Hepatocyte (in vitro differentiated cells): Measurements from ENCODE around the gene PRDM16. TPM values are rescaled to one million over a fixed set of nuclear protein-coding genes. Genes with fewer than 3 reads are reported as not detected.

Experiments
- DNase-seq: peaks from one replicate; pipeline ENCODE4 v3.0.0-alpha.2; 2016; ENCODE audit warnings: low spot score
- H2AFZ ChIP-seq: fragments of 200-600 bp; sonication (generic); 2 replicates; pipeline ENCODE4 v1.6.0; 2016; ENCODE audit warnings: antibody characterized with exemption, mild to moderate bottlenecking
- H3K27ac ChIP-seq: fragments of 200-600 bp; sonication (generic); 2 replicates; pipeline ENCODE4 v1.5.1; 2016; ENCODE audit warnings: mild to moderate bottlenecking
- H3K27me3 ChIP-seq: fragments of 200-600 bp; sonication (generic); 2 replicates; pipeline ENCODE4 v1.6.1; 2016
- H3K36me3 ChIP-seq: fragments of 200-600 bp; sonication (generic); replicated peaks from 2 replicates; pipeline ENCODE4 v1.5.1; 2016; ENCODE audit warnings: low read depth; ENCODE audit not compliant: insufficient read depth
- H3K4me1 ChIP-seq: fragments of 200-600 bp; sonication (generic); 2 replicates; pipeline ENCODE4 v1.5.1; 2016; ENCODE audit warnings: mild to moderate bottlenecking, moderate library complexity; ENCODE audit not compliant: insufficient read depth
- H3K4me2 ChIP-seq: fragments of 200-600 bp; sonication (generic); 2 replicates; pipeline ENCODE4 v1.6.0; 2016
- H3K4me3 ChIP-seq: fragments of 200-600 bp; sonication (generic); 2 replicates; pipeline ENCODE4 v1.5.1; 2016; ENCODE audit warnings: mild to moderate bottlenecking
- H3K79me2 ChIP-seq: fragments of 200-600 bp; sonication (generic); 2 replicates; pipeline ENCODE4 v1.6.0; 2017; ENCODE audit warnings: mild to moderate bottlenecking
- H3K9me2 ChIP-seq: fragments of 200-600 bp; sonication (generic); replicated peaks from 2 replicates; pipeline ENCODE4 v1.6.0; 2017; ENCODE audit warnings: mild to moderate bottlenecking; ENCODE audit not compliant: insufficient read depth
- H3K9me3 ChIP-seq: fragments of 200-600 bp; sonication (generic); 2 replicates; pipeline ENCODE4 v1.5.1; 2016; ENCODE audit warnings: low read depth, mild to moderate bottlenecking
- H4K20me1 ChIP-seq: fragments of 200-600 bp; sonication (generic); 2 replicates; pipeline ENCODE4 v1.6.0; 2016; ENCODE audit warnings: mild to moderate bottlenecking; ENCODE audit not compliant: insufficient read depth, poor library complexity, severe bottlenecking
- EZH2 ChIP-seq: fragments of 200-600 bp; sonication (generic); IDR thresholded peaks from 2 replicates; pipeline ENCODE4 v1.6.1; 2016; ENCODE audit warnings: antibody characterized with exemption, mild to moderate bottlenecking, borderline replicate concordance
- EZH2phosphoT487 ChIP-seq: fragments of 200-600 bp; sonication (generic); IDR thresholded peaks from one replicate; pipeline ENCODE4 v1.6.1; 2018; ENCODE audit warnings: antibody characterized with exemption, mild to moderate bottlenecking, low read depth, moderate library complexity; ENCODE audit not compliant: unreplicated experiment, severe bottlenecking
- WGBS: methylation state at CpG from one replicate; pipeline ENCODE4 v1.1.6; 2016; ENCODE audit warnings: low lambda C conversion rate; ENCODE audit errors: missing lambda C conversion rate; 5-methylcytosine and 5-hydroxymethylcytosine counted together
- polyA plus RNA-seq: library from polyadenylated mRNA; unstranded; fragments of >200 nt; fragmentation: Nextera tagmentation; extraction: Ambion mirVana; gene quantifications from 2 replicates; pipeline ENCODE4 v1.2.1, GENCODE V29; 2016
- total RNA-seq: library from RNA; depleted of rRNA; stranded (reverse); fragments of >200 nt; gene quantifications from 2 replicates; pipeline ENCODE4 v1.2.3, GENCODE V29; 2014
- TF ChIP-seq, protein P1 (sequence below): fragments of 200-600 bp; sonication (generic); IDR thresholded peaks from 2 replicates; pipeline ENCODE4 v1.5.1; 2016; ENCODE audit warnings: antibody characterized with exemption, mild to moderate bottlenecking; ENCODE audit not compliant: poor library complexity

Gene PRDM16
- total and polyA plus RNA-seq, 2 experiments from 2014 or later = 8.1 to 9.9 TPM

DNA sequence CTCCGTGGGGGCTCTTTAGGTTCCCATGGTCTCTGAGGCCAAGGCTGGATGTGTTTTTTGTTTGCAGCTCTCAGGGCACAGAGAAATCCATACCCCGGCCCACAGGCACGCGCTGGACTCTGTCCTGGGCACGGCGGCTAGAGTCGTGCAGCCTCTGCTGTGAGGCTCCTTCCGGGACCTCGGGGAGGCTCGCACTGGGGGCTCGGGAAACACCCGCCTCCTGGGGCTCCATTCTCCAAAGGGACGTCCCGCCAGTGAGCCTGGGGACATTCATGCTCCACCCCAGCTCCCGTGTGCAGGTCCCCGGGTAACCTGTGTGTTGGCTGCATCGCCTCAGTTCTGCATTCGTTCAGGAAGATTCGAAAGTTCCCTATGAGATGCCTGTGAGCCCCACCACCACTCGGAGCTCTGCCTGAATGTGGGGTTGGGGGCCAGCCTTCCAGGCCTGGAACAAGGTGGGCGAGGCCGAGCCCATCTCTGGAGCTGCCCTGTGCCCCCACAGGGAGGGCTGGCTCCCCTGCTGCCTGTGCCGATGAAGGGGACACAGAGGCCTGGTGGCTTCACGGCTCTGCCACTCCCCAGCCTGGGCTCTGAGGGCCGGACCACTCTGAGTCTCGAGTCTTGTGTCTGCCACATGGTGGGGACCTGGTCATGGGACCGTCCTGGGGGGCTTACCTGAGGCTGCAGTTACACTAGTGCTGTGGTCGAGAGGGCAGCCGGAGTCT is 203.5 kb downstream of the PRDM16 start:
- H3K9me3 ChIP-seq = no peaks in the 10 kb centered on the region
- H3K27ac ChIP-seq = no peak overlapping the region
- TF ChIP-seq EZH2phosphoT487 (no peak), EZH2 (no peak)
- TF ChIP-seq, protein P1, sequence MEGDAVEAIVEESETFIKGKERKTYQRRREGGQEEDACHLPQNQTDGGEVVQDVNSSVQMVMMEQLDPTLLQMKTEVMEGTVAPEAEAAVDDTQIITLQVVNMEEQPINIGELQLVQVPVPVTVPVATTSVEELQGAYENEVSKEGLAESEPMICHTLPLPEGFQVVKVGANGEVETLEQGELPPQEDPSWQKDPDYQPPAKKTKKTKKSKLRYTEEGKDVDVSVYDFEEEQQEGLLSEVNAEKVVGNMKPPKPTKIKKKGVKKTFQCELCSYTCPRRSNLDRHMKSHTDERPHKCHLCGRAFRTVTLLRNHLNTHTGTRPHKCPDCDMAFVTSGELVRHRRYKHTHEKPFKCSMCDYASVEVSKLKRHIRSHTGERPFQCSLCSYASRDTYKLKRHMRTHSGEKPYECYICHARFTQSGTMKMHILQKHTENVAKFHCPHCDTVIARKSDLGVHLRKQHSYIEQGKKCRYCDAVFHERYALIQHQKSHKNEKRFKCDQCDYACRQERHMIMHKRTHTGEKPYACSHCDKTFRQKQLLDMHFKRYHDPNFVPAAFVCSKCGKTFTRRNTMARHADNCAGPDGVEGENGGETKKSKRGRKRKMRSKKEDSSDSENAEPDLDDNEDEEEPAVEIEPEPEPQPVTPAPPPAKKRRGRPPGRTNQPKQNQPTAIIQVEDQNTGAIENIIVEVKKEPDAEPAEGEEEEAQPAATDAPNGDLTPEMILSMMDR = no peak
- WGBS = 86% methylated on average over 28 of the region's 29 CpGs
- H3K4me2 ChIP-seq = no peak overlapping the region
- no peaks in the 10 kb centered on the region for H3K36me3 ChIP-seq
- H3K4me1 ChIP-seq = no peaks in the 10 kb centered on the region
- no peak for DNase-seq
- peaks cover 3% of the 10 kb centered on the region for H3K27me3 ChIP-seq
- H4K20me1 ChIP-seq = no peaks in the 10 kb centered on the region
- no peaks in the 10 kb centered on the region for H3K79me2 ChIP-seq
- H3K4me3 ChIP-seq = no peak overlapping the region
- no peaks in the 10 kb centered on the region for H3K9me2 ChIP-seq
- H2AFZ ChIP-seq = no peak overlapping the region

DNA sequence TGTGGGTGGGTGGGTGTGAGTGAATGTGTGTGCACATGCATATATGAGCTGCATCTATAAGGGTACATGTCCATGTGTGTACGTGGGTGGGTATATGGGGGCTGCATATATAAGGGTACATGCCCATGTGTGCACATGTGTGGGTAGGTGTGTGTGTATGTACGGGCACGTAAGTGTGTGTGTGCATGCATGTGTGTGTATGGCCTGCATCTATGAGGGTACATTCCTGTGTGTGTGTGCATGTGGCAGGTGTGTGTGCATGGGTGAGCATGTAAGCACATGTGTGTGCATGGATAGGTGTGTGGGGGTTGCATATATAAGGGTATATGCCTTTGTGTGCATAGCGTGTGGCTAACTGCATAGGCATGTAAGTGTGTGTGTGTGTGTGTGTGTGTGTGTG is 204.4 kb downstream of the PRDM16 start:
- no peaks in the 10 kb centered on the region for H3K36me3 ChIP-seq
- no peak overlapping the region for H3K4me3 ChIP-seq
- no peak overlapping the region for H3K27ac ChIP-seq
- no peaks in the 10 kb centered on the region for H3K79me2 ChIP-seq
- H3K4me1 ChIP-seq = no peaks in the 10 kb centered on the region
- TF ChIP-seq EZH2phosphoT487 (no peak), EZH2 (no peak)
- TF ChIP-seq, protein P1 = no peak
- no peaks in the 10 kb centered on the region for H3K9me2 ChIP-seq
- H3K27me3 ChIP-seq = peaks cover 3% of the 10 kb centered on the region
- no peak overlapping the region for H3K4me2 ChIP-seq
- H3K9me3 ChIP-seq = no peaks in the 10 kb centered on the region
- no peaks in the 10 kb centered on the region for H4K20me1 ChIP-seq
- no peak for DNase-seq
- H2AFZ ChIP-seq = no peak overlapping the region
- 97% methylated on average over 4 of the region's 4 CpGs for WGBS

DNA sequence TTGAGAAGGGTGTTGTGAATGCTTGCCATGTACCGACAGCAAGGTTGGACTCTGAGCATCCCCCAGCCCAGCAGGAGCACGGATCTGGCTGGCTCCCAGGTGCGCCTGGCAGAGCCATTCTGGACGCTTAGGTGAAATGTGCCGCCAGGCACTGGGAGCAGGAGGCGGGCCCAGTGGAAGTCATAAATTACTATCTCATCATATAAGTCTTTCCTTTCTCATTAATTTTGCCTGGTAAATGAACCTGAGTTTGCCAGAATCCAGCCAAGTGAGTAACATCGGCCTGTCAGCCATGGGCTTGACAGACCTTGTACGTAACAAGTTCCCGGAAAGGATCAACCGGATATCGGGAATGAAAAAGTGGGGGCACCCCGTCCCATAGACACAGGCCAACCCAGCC is 206.0 kb downstream of the PRDM16 start:
- TF ChIP-seq EZH2phosphoT487 = no peak
- TF ChIP-seq EZH2 = no peak
- TF ChIP-seq, protein P1 = no peak
- H3K9me2 ChIP-seq = no peaks in the 10 kb centered on the region
- no peaks in the 10 kb centered on the region for H3K36me3 ChIP-seq
- no peak overlapping the region for H2AFZ ChIP-seq
- H3K4me3 ChIP-seq = no peak overlapping the region
- no peak overlapping the region for H3K27ac ChIP-seq
- WGBS = 86% methylated on average over 12 of the region's 12 CpGs
- DNase-seq = no peak
- no peaks in the 10 kb centered on the region for H3K79me2 ChIP-seq
- no peaks in the 10 kb centered on the region for H3K4me1 ChIP-seq
- H4K20me1 ChIP-seq = no peaks in the 10 kb centered on the region
- no peak overlapping the region for H3K4me2 ChIP-seq
- H3K9me3 ChIP-seq = no peaks in the 10 kb centered on the region
- no peaks in the 10 kb centered on the region for H3K27me3 ChIP-seq
